Esophagus muscularis mucosa (tissue), 4 donors: Measurements from ENCODE around the gene SEL1L3.

ENCODE experiments used
- EP300 ChIP-seq: sonication (generic); formaldehyde crosslinking; IDR thresholded peaks from one replicate; pipeline ENCODE4 v1.6.1; 2017; ENCODE audit warnings: antibody characterized with exemption
- POLR2AphosphoS5 ChIP-seq, 2 donors: sonication (generic); formaldehyde crosslinking; IDR thresholded peaks; one replicate each; pipeline ENCODE4 v1.6.1; 2017; ENCODE audit warnings: antibody characterized with exemption in 2 of 2
- TF ChIP-seq, protein P1 (sequence below), 3 experiments: fragments of 200-600 bp in 2 of 3; fragments of 450-650 bp in 1 of 3; sonication (generic) in 2 of 3; IDR thresholded peaks; one replicate each; pipeline ENCODE4 v1.5.1; 2017 to 2019; ENCODE audit warnings: antibody characterized with exemption in 3 of 3, mild to moderate bottlenecking in 2 of 3, moderate library complexity in 1 of 3

DNA sequence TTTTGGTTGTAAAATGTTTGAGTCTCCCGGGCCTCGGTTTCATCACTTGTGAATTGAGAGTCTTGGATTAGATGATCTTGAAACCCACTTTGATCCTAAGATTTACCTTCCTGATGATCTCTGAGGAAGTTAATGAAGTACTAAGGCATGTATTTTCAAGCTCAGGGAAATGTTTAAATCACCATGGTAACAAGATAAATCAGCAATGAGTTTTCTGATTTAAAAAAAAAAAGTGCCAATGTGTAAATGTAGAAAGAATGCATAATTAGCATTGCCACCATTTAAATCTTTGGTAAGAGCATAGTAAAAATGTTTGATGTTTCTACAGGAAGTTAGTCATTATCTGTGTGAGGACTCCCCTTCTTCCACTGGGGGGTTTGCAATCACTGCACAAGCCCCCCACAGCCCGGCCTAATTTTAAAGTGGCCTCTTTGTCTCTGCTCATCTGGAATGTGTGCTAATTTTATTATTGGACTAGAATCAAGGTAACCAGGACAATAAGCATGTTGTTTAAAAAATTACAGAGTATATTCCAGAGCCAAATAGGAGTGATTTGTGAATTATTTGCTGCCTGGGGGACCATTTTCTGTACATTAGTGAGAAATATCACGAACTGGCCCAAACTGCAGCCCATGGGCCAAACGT is 113.5 kb downstream of the SEL1L3 start:
- TF ChIP-seq POLR2AphosphoS5 (IDR thresholded peaks at IDR 0.05) (no peak), EP300 (no peak)
- TF ChIP-seq, protein P1, sequence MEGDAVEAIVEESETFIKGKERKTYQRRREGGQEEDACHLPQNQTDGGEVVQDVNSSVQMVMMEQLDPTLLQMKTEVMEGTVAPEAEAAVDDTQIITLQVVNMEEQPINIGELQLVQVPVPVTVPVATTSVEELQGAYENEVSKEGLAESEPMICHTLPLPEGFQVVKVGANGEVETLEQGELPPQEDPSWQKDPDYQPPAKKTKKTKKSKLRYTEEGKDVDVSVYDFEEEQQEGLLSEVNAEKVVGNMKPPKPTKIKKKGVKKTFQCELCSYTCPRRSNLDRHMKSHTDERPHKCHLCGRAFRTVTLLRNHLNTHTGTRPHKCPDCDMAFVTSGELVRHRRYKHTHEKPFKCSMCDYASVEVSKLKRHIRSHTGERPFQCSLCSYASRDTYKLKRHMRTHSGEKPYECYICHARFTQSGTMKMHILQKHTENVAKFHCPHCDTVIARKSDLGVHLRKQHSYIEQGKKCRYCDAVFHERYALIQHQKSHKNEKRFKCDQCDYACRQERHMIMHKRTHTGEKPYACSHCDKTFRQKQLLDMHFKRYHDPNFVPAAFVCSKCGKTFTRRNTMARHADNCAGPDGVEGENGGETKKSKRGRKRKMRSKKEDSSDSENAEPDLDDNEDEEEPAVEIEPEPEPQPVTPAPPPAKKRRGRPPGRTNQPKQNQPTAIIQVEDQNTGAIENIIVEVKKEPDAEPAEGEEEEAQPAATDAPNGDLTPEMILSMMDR (IDR thresholded peaks at IDR 0.05), result no peak
